HG03565 (cell line): ENCODE data around the gene VSIG4.

Source experiments
- ATAC-seq: cut with Tn5 transposase; IDR thresholded peaks from one replicate; pipeline ENCODE4 v1.9.1; 2021; ENCODE audit warnings: mild to moderate bottlenecking, moderate library complexity; ENCODE audit not compliant: unreplicated experiment

Gene VSIG4

GRCh38 chrX:66009231-66009845 lies 30.5 kb downstream of the VSIG4 start:
- no peak for ATAC-seq

- no peak for ATAC-seq
These were observed 31.4 kb downstream of the VSIG4 start for GRCh38 chrX:66008328-66008970.

- no peak for ATAC-seq
These were observed 32.0 kb downstream of the VSIG4 start for GRCh38 chrX:66007851-66008250.

- ATAC-seq = no peak
These were observed 33.9 kb downstream of the VSIG4 start for GRCh38 chrX:66005830-66006449.

GRCh38 chrX:66004928-66005829 lies 34.7 kb downstream of the VSIG4 start:
- no peak for ATAC-seq

GRCh38 chrX:66002824-66003680 lies 36.8 kb downstream of the VSIG4 start:
- ATAC-seq = peak; percentile 66

- no peak for ATAC-seq
These were observed 38.3 kb downstream of the VSIG4 start for GRCh38 chrX:66001596-66001995.

- no peak for ATAC-seq
These were observed 39.1 kb downstream of the VSIG4 start for GRCh38 chrX:66000628-66001272.

GRCh38 chrX:66000178-66000577 lies 39.7 kb downstream of the VSIG4 start:
- ATAC-seq = no peak

- ATAC-seq = no peak
These were observed 40.2 kb downstream of the VSIG4 start for GRCh38 chrX:65999563-66000148.

GRCh38 chrX:65999029-65999562 lies 40.8 kb downstream of the VSIG4 start:
- no peak for ATAC-seq

GRCh38 chrX:65997978-65998717 lies 41.7 kb downstream of the VSIG4 start:
- no peak for ATAC-seq

- ATAC-seq = no peak
These were observed 45.1 kb downstream of the VSIG4 start for GRCh38 chrX:65994519-65995506.

- no peak for ATAC-seq
These were observed 45.9 kb downstream of the VSIG4 start for GRCh38 chrX:65993915-65994460.

- ATAC-seq = no peak
These were observed 46.5 kb downstream of the VSIG4 start for GRCh38 chrX:65993332-65993731.

GRCh38 chrX:65990702-65991101 lies 49.2 kb downstream of the VSIG4 start:
- no peak for ATAC-seq

GRCh38 chrX:65987811-65988210 lies 52.1 kb downstream of the VSIG4 start:
- ATAC-seq = no peak
